C4-2B (cell line): Measurements from ENCODE around the gene CCDC39.

Source experiments
- ZFX ChIP-seq: fragments of 450-650 bp; IDR thresholded peaks from 2 replicates; pipeline ENCODE4 v1.6.1; 2017
- TF ChIP-seq, protein P1 (sequence below): fragments of 450-650 bp; conservative IDR thresholded peaks from 2 replicates; pipeline ENCODE4 v1.5.1; 2017; ENCODE audit warnings: mild to moderate bottlenecking

DNA sequence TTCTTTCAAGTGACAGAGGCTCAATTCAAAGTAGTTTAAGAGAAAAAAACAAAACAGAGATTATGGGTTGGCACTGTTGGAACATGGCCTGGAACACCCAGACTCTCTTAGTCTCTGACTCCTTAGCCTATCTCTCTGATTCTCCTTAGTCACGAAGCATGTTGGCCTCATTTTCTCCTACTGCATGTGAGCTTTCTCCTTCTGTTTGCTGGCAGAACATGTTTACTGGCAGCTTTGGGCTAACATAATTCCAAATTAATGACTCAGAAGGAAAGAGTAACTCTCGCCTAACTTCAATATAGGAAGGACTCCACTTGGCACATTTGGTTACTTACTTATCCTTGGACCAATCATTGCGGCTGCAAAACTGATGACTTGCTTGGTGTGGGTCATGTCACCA is 21.7 kb upstream of the CCDC39 start:
- TF ChIP-seq, protein P1, sequence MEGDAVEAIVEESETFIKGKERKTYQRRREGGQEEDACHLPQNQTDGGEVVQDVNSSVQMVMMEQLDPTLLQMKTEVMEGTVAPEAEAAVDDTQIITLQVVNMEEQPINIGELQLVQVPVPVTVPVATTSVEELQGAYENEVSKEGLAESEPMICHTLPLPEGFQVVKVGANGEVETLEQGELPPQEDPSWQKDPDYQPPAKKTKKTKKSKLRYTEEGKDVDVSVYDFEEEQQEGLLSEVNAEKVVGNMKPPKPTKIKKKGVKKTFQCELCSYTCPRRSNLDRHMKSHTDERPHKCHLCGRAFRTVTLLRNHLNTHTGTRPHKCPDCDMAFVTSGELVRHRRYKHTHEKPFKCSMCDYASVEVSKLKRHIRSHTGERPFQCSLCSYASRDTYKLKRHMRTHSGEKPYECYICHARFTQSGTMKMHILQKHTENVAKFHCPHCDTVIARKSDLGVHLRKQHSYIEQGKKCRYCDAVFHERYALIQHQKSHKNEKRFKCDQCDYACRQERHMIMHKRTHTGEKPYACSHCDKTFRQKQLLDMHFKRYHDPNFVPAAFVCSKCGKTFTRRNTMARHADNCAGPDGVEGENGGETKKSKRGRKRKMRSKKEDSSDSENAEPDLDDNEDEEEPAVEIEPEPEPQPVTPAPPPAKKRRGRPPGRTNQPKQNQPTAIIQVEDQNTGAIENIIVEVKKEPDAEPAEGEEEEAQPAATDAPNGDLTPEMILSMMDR, result no peak
- no peak for TF ChIP-seq ZFX
